A673 (cell line): ENCODE data around the gene CPSF4. TPM values are rescaled to one million over a fixed set of nuclear protein-coding genes. Genes with fewer than 3 reads are reported as not detected.

Experiments used
- BruUV-seq: library from RNA; stranded (reverse); fragments of 400-500 nt; replicated peaks from 2 replicates; lab custom pipeline; 2021; lab: Mats Ljungman, UMichigan
- CTCF ChIA-PET: fragments of 300-600 bp; sonication (Branson Sonifier 250); formaldehyde crosslinking; loops from one replicate; lab custom pipeline; 2022; ENCODE audit warnings: antibody characterized with exemption; lab: Charles Lee
- POLR2A ChIA-PET: fragments of 300-600 bp; sonication (Branson Sonifier 250); formaldehyde crosslinking; loops from one replicate; lab custom pipeline; 2022; ENCODE audit warnings: antibody characterized with exemption; ENCODE audit not compliant: low non-redundant PET; lab: Charles Lee
- DNase-seq: peaks from one replicate; pipeline ENCODE4 v3.0.0-alpha.2; 2015; ENCODE audit warnings: low spot score
- H3K27ac ChIP-seq: fragments of 200-600 bp; sonication (generic); 2 replicates; pipeline ENCODE4 v1.5.1; 2016; ENCODE audit warnings: mixed run types, low read depth, mild to moderate bottlenecking, mixed read lengths, antibody characterized with exemption, low read length; ENCODE audit not compliant: poor library complexity, severe bottlenecking
- H3K27me3 ChIP-seq: fragments of 200-600 bp; sonication (generic); replicated peaks from 2 replicates; pipeline ENCODE4 v1.6.1; 2017; ENCODE audit warnings: mixed run types, low read depth, mild to moderate bottlenecking, mixed read lengths, antibody characterized with exemption, low read length; ENCODE audit not compliant: insufficient read depth, poor library complexity
- H3K36me3 ChIP-seq: fragments of 200-600 bp; sonication (generic); 2 replicates; pipeline ENCODE4 v1.6.1; 2016; ENCODE audit warnings: mixed run types, mild to moderate bottlenecking, mixed read lengths, antibody characterized with exemption, low read length; ENCODE audit not compliant: insufficient read depth, poor library complexity, severe bottlenecking
- H3K4me1 ChIP-seq: fragments of 200-600 bp; sonication (generic); 2 replicates; pipeline ENCODE4 v1.6.1; 2017; ENCODE audit warnings: mixed run types, mild to moderate bottlenecking, mixed read lengths, antibody characterized with exemption, low read length; ENCODE audit not compliant: insufficient read depth, poor library complexity, severe bottlenecking
- H3K4me3 ChIP-seq: fragments of 200-600 bp; sonication (generic); 2 replicates; pipeline ENCODE4 v1.5.1; 2016; ENCODE audit warnings: low read depth, mixed run types, mild to moderate bottlenecking, mixed read lengths, low read length; ENCODE audit not compliant: poor library complexity, severe bottlenecking
- H3K9me3 ChIP-seq: fragments of 200-600 bp; sonication (generic); 2 replicates; pipeline ENCODE4 v1.6.1; 2016; ENCODE audit warnings: mixed run types, low read depth, mild to moderate bottlenecking, mixed read lengths, antibody characterized with exemption, low read length; ENCODE audit not compliant: poor library complexity, severe bottlenecking
- CTCF ChIP-seq: fragments of 300-800, 200-600 bp; sonication (generic); conservative IDR thresholded peaks from 2 replicates; pipeline ENCODE4 v1.5.1; 2017; ENCODE audit warnings: low read depth, mild to moderate bottlenecking, antibody characterized with exemption, low read length, moderate library complexity, mixed read lengths
- EZH2 ChIP-seq: fragments of 200-600 bp; sonication (generic); IDR thresholded peaks from 2 replicates; pipeline ENCODE4 v1.6.1; 2017; ENCODE audit warnings: borderline replicate concordance, low read depth, mild to moderate bottlenecking, mixed read lengths, antibody characterized with exemption, low read length; ENCODE audit not compliant: poor library complexity, severe bottlenecking
- intact Hi-C: fragments of 100-400 bp; cut with micrococcal nuclease; formaldehyde crosslinking; loops from one replicate; pipeline ENCODE4 v1.10.0; 2022; ENCODE audit not compliant: unreplicated experiment
- total RNA-seq: library from RNA; stranded (reverse); gene quantifications from 2 replicates; pipeline ENCODE4 v1.2.3, GENCODE V29; 2021

The CPSF4 gene
- total RNA-seq, 1 experiment from 2014 or later: 75.3 TPM

- peaks cover 20% of the 10 kb centered on the region for H3K36me3 ChIP-seq
- DNase-seq: no peak
- TF ChIP-seq EZH2 (no peak), CTCF (no peak)
- no peaks in the 10 kb centered on the region for H3K9me3 ChIP-seq
- H3K4me3 ChIP-seq: peak overlapping the region; percentile 63
- CTCF ChIA-PET: no interaction called here
- no peaks in the 10 kb centered on the region for H3K27me3 ChIP-seq
- BruUV-seq: no TSS peak
- H3K4me1 ChIP-seq: peaks cover 4% of the 10 kb centered on the region
- POLR2A ChIA-PET: no interaction called here
- no peak overlapping the region for H3K27ac ChIP-seq
- intact Hi-C loops: no loop called here
Observed at GRCh38 chr7:99392046-99392445, 46.7 kb upstream of the CPSF4 start.

- CTCF ChIA-PET: no interaction called here
Observed at GRCh38 chr7:99392659-99393354, 45.9 kb upstream of the CPSF4 start.

GRCh38 chr7:99393355-99394187, 45.2 kb upstream of the CPSF4 start:
- peaks cover 4% of the 10 kb centered on the region for H3K4me1 ChIP-seq
- DNase-seq: peak; percentile 51
- CTCF ChIA-PET: no interaction called here
- no TSS peak for BruUV-seq
- intact Hi-C loops: no loop called here
- H3K36me3 ChIP-seq: peaks cover 33% of the 10 kb centered on the region
- H3K4me3 ChIP-seq: peak overlapping the region; percentile 63
- peak overlapping the region; percentile 56 for H3K27ac ChIP-seq
- H3K27me3 ChIP-seq: no peaks in the 10 kb centered on the region
- H3K9me3 ChIP-seq: no peaks in the 10 kb centered on the region
- POLR2A ChIA-PET: no interaction called here
- TF ChIP-seq EZH2: no peak
- TF ChIP-seq CTCF: no peak

More at GRCh38 chr7:99392659-99393354, 45.9 kb upstream of the CPSF4 start:
- Histone ChIP-seq H3K4me1 (peaks cover 4% of the 10 kb centered on the region), H3K27me3 (no peaks in the 10 kb centered on the region), H3K4me3 (peak overlapping the region; percentile 63), H3K36me3 (peaks cover 27% of the 10 kb centered on the region), H3K9me3 (no peaks in the 10 kb centered on the region), H3K27ac (peak overlapping the region; percentile 56)
- TF ChIP-seq CTCF (no peak), EZH2 (no peak)
- no TSS peak for BruUV-seq
- DNase-seq: peak; percentile 71
- intact Hi-C loops: no loop called here
- POLR2A ChIA-PET: no interaction called here
